GM23338 (cell line): ENCODE data around the gene TMCO4. TPM values are rescaled to one million over a fixed set of nuclear protein-coding genes. Genes with fewer than 3 reads are reported as not detected.

ENCODE experiments used
- ATAC-seq: fragments of 200-7000 bp; cut with Tn5 transposase; 3 replicates; pipeline ENCODE4 v1.9.1; 2020
- DNase-seq: peaks from one replicate; pipeline ENCODE4 v3.0.0-alpha.2; 2015; ENCODE audit warnings: low spot score
- H2AFZ ChIP-seq: fragments of 200-600 bp; sonication (generic); 2 replicates; pipeline ENCODE4 v1.8.0; 2016; ENCODE audit warnings: antibody characterized with exemption, mild to moderate bottlenecking, moderate library complexity
- H3F3A ChIP-seq: fragments of 200-600 bp; sonication (generic); replicated peaks from 2 replicates; pipeline ENCODE4 v1.8.0; 2017; ENCODE audit warnings: antibody characterized with exemption, mixed run types, low read depth
- H3K27ac ChIP-seq: fragments of 200-600 bp; sonication (generic); 2 replicates; pipeline ENCODE4 v1.6.1; 2016; ENCODE audit warnings: low read depth
- H3K27me3 ChIP-seq: fragments of 200-600 bp; sonication (generic); 2 replicates; pipeline ENCODE4 v1.8.0; 2016; ENCODE audit warnings: mild to moderate bottlenecking, mixed run types, moderate library complexity; ENCODE audit not compliant: insufficient read depth
- H3K36me3 ChIP-seq: fragments of 200-600 bp; sonication (generic); 2 replicates; pipeline ENCODE4 v1.8.0; 2016; ENCODE audit warnings: mild to moderate bottlenecking; ENCODE audit not compliant: insufficient read depth
- H3K4me1 ChIP-seq: fragments of 200-600 bp; sonication (generic); 2 replicates; pipeline ENCODE4 v1.8.0; 2016; ENCODE audit warnings: mild to moderate bottlenecking, moderate library complexity; ENCODE audit not compliant: insufficient read depth
- H3K4me2 ChIP-seq: fragments of 200-600 bp; sonication (generic); 2 replicates; pipeline ENCODE4 v1.7.1; 2017; ENCODE audit warnings: mixed run types
- H3K4me3 ChIP-seq: fragments of 200-600 bp; sonication (generic); 2 replicates; pipeline ENCODE4 v1.6.1; 2016; ENCODE audit warnings: mixed run types
- H3K79me2 ChIP-seq: fragments of 200-600 bp; sonication (generic); replicated peaks from 2 replicates; pipeline ENCODE4 v1.8.0; 2017; ENCODE audit warnings: mild to moderate bottlenecking; ENCODE audit not compliant: insufficient read depth
- H3K9me2 ChIP-seq: fragments of 200-600 bp; sonication (generic); 2 replicates; pipeline ENCODE4 v1.8.0; 2017; ENCODE audit not compliant: insufficient read depth
- H4K20me1 ChIP-seq: fragments of 200-600 bp; sonication (generic); replicated peaks from 2 replicates; pipeline ENCODE4 v1.8.0; 2017; ENCODE audit warnings: mild to moderate bottlenecking; ENCODE audit not compliant: insufficient read depth
- H3K27ac Mint-ChIP-seq: 2 replicates; pipeline ENCODE4 v1.8.0; 2020; ENCODE audit warnings: inconsistent platforms, mild to moderate bottlenecking, moderate library complexity, mixed read lengths
- H3K27me3 Mint-ChIP-seq: 3 replicates; pipeline ENCODE4 v1.8.0; 2022; ENCODE audit warnings: low read depth, mild to moderate bottlenecking, moderate library complexity, mixed read lengths, inconsistent platforms; ENCODE audit not compliant: insufficient read depth, poor library complexity
- H3K36me3 Mint-ChIP-seq: 3 replicates; pipeline ENCODE4 v1.8.0; 2021; ENCODE audit warnings: low read depth, mild to moderate bottlenecking, inconsistent platforms, moderate library complexity, mixed read lengths
- H3K4me1 Mint-ChIP-seq: 3 replicates; pipeline ENCODE4 v1.8.0; 2020; ENCODE audit warnings: mild to moderate bottlenecking, inconsistent platforms, mixed read lengths
- H3K4me3 Mint-ChIP-seq: 3 replicates; pipeline ENCODE4 v1.8.0; 2021; ENCODE audit warnings: moderate library complexity, mild to moderate bottlenecking, inconsistent platforms, mixed read lengths
- H3K9me3 Mint-ChIP-seq: 3 replicates; pipeline ENCODE4 v1.8.0; 2020; ENCODE audit warnings: moderate library complexity, mild to moderate bottlenecking, inconsistent platforms, mixed read lengths
- ETS1 ChIP-seq: IDR thresholded peaks from 2 replicates; pipeline ENCODE4 v1.6.1; 2016; ENCODE audit warnings: antibody characterized with exemption
- EZH2 ChIP-seq: fragments of 200-600 bp; sonication (generic); IDR thresholded peaks from one replicate; pipeline ENCODE4 v1.8.0; 2017; ENCODE audit warnings: antibody characterized with exemption, mild to moderate bottlenecking, low read depth; ENCODE audit not compliant: unreplicated experiment
- EZH2phosphoT487 ChIP-seq: fragments of 200-600 bp; sonication (generic); IDR thresholded peaks from one replicate; pipeline ENCODE4 v1.8.1; 2018; ENCODE audit warnings: antibody characterized with exemption; ENCODE audit not compliant: unreplicated experiment
- JUNB ChIP-seq: IDR thresholded peaks from one replicate; pipeline ENCODE4 v1.6.1; 2016; ENCODE audit warnings: antibody characterized with exemption; ENCODE audit not compliant: unreplicated experiment
- NANOG ChIP-seq: IDR thresholded peaks from 2 replicates; pipeline ENCODE4 v1.6.1; 2016; ENCODE audit warnings: antibody characterized with exemption, borderline replicate concordance
- POLR2AphosphoS5 ChIP-seq: IDR thresholded peaks from 2 replicates; pipeline ENCODE4 v1.6.1; 2016; ENCODE audit warnings: antibody characterized with exemption, low read depth
- REST ChIP-seq: IDR thresholded peaks from one replicate; pipeline ENCODE4 v1.6.1; 2018; ENCODE audit warnings: antibody characterized with exemption; ENCODE audit not compliant: unreplicated experiment
- STAT1 ChIP-seq: IDR thresholded peaks from one replicate; pipeline ENCODE4 v1.6.1; 2016; ENCODE audit warnings: antibody characterized with exemption; ENCODE audit not compliant: unreplicated experiment
- ZNF114 ChIP-seq: fragments of 250-450 bp; sonication (Bioruptor Pico); IDR thresholded peaks from 2 replicates; pipeline ENCODE4 v1.5.0; 2020; ENCODE audit warnings: mild to moderate bottlenecking, moderate library complexity
- ZNF331 ChIP-seq: fragments of 250-450 bp; sonication (Bioruptor Pico); IDR thresholded peaks from 2 replicates; pipeline ENCODE4 v1.5.0; 2020; ENCODE audit warnings: low read depth, mild to moderate bottlenecking, moderate library complexity
- polyA plus RNA-seq: library from polyadenylated mRNA; unstranded; fragments of >200 nt; fragmentation: Nextera tagmentation; extraction: Ambion mirVana; gene quantifications from 2 replicates; pipeline ENCODE4 v1.2.1, GENCODE V29; 2016
- total RNA-seq: library from RNA; depleted of rRNA; stranded (reverse); fragments of >200 nt; shearing (Covaris generic); gene quantifications from 2 replicates; pipeline ENCODE4 v1.2.3, GENCODE V29; 2014

Gene TMCO4
- total and polyA plus RNA-seq, 2 experiments from 2014 or later, result 2.6 to 6.9 TPM

DNA sequence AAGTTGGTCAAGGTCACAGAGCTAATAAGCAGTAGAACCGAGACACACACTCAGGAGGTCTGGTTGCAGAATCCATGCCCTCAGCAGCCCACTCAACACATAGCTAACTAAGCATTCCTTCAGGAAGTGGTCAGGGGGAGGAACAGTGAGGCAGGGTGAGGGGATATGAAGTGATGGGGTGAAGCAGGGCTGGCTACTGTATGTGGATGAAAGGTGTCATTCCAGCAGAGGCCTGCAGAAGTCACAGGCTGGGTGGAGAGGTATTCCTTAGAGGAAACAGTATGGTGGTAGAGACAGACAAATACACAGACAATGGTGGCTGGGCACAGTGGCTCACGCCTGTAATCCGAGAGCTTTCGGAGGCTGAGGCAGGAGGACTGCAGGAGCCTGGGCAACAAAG, 14.1 kb downstream of the TMCO4 start (continued):
- TF ChIP-seq REST (no peak), ZNF331 (CRISPR knock-in tag) (no peak), EZH2phosphoT487 (no peak), STAT1 (no peak), ZNF114 (no peak), POLR2AphosphoS5 (no peak), JUNB (no peak)

DNA sequence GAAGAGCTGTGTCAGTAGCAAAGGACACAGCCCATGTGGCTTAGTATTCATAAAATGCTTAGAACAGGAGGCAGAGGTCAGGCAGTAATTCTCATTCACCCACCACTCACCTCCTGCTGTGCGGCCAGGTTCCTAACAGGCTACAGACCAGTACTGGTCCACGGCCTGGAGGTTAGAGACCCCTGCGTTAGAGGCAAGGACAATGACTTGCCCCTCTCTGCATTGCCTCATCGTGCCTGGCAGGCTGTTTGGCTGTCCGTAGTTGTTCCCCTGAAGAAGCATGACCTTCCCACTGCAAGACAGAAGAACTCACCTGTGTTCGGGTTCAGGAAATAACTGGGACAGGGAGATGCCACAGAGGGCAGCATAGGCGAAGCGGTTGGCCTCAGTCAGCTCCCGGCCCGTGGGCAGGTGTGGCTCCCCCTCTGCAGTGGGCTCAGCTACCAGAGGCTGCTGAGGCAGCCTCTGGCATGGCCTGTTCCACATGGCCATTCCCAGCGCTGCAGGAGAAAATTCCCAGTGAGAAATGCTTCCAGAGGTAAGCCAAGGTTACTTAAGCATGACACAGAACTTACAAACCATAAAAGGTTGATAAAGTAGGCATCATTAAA, 19.3 kb downstream of the TMCO4 start:
- no peak for TF ChIP-seq ETS1
- peak; percentile 81 for TF ChIP-seq POLR2AphosphoS5
- TF ChIP-seq NANOG, result no peak
- DNase-seq, result peak; percentile 71
- Histone ChIP-seq H3K9me2 (no peaks in the 10 kb centered on the region), H2AFZ (no peak overlapping the region), H3K27ac (no peak overlapping the region), H3K36me3 (no peaks in the 10 kb centered on the region), H3K4me1 (no peaks in the 10 kb centered on the region), H4K20me1 (no peaks in the 10 kb centered on the region), H3K4me3 (no peak overlapping the region), H3K27me3 (peaks cover 54% of the 10 kb centered on the region), H3K4me2 (no peak overlapping the region), H3K79me2 (no peaks in the 10 kb centered on the region), H3F3A (no peaks in the 10 kb centered on the region)
- Mint-ChIP-seq H3K9me3 (peaks cover 4% of the 10 kb centered on the region; the same call in 1 of the 3 replicates), H3K4me3 (no peak overlapping the region), H3K4me1 (peaks cover 3% of the 10 kb centered on the region; the same call in 2 of the 3 replicates), H3K27ac (no peak overlapping the region), H3K36me3 (peaks cover 5% of the 10 kb centered on the region; the same call in 1 of the 3 replicates), H3K27me3 (peaks cover 61% of the 10 kb centered on the region)
- peak; percentile 96 for ATAC-seq

GRCh38 chr1:19776933-19777332, 22.8 kb downstream of the TMCO4 start:
- Histone ChIP-seq H3K9me2 (no peaks in the 10 kb centered on the region), H3K79me2 (no peaks in the 10 kb centered on the region), H4K20me1 (no peaks in the 10 kb centered on the region), H3K4me1 (no peaks in the 10 kb centered on the region), H3K4me2 (no peak overlapping the region), H3K27me3 (peaks cover 38% of the 10 kb centered on the region), H3K4me3 (no peak overlapping the region), H2AFZ (no peak overlapping the region), H3K36me3 (no peaks in the 10 kb centered on the region), H3K27ac (no peak overlapping the region), H3F3A (no peaks in the 10 kb centered on the region)
- Mint-ChIP-seq H3K27ac (no peak overlapping the region), H3K9me3 (peaks cover 4% of the 10 kb centered on the region; the same call in 1 of the 3 replicates), H3K36me3 (peaks cover 5% of the 10 kb centered on the region; the same call in 1 of the 3 replicates), H3K4me1 (0 out of 3 replicates have a peak, but pooled peaks cover 3% of the 10 kb centered on the region), H3K27me3 (peaks cover 56% of the 10 kb centered on the region), H3K4me3 (no peak overlapping the region)
- no peak for DNase-seq
- no peak for ATAC-seq
- TF ChIP-seq EZH2phosphoT487 (no peak), EZH2 (no peak), NANOG (no peak), POLR2AphosphoS5 (no peak), ZNF331 (CRISPR knock-in tag) (no peak), STAT1 (no peak)
